Middle frontal gyrus (tissue), 1 donor: ENCODE data around the gene IGFL3.
"Not testable (repeated sequence)": the region's sequence is repeated elsewhere in the genome, so short reads cannot be mapped to it uniquely, and the experiment has no call there.

Experiments
- DNase-seq: peaks from one replicate; pipeline ENCODE4 v3.0.0-alpha.2; 2015; ENCODE audit warnings: low spot score; ENCODE audit errors: extremely low spot score

Gene IGFL3

GRCh38 chr19:46125447-46125846 is 959 bp upstream of the IGFL3 start:
- DNase-seq, result no peak

- no peak for DNase-seq
Observed at GRCh38 chr19:46118136-46118535, 6.4 kb downstream of the IGFL3 start.

- no peak for DNase-seq
Observed at GRCh38 chr19:46116121-46116520, 8.4 kb downstream of the IGFL3 start.

GRCh38 chr19:46115396-46116106 is 8.9 kb downstream of the IGFL3 start:
- DNase-seq, result no peak

GRCh38 chr19:46113726-46114125 is 10.8 kb downstream of the IGFL3 start:
- no peak for DNase-seq

- no peak for DNase-seq
Observed at GRCh38 chr19:46112527-46112926, 12.0 kb downstream of the IGFL3 start.

- no peak for DNase-seq
Observed at GRCh38 chr19:46111376-46111775, 13.1 kb downstream of the IGFL3 start.

DNA sequence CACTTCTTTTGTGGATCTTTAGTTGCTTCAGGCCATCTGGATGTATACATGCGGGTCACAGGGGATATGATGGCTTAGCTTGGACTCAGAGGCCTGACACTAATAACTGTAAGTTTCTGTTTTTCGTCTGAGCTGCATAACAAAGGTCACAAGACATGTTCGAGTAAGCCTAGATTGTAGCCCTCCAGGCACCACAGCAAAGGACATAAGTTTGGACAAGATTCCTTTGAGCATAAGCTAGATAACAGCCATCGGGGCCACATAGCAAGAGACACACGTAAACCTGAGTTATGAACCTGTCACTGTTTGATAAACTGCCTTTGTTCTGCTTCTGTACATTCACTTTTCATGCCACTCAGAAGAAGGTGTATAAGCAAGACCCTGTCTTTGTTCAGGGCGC is 14.6 kb downstream of the IGFL3 start:
- no peak for DNase-seq

DNA sequence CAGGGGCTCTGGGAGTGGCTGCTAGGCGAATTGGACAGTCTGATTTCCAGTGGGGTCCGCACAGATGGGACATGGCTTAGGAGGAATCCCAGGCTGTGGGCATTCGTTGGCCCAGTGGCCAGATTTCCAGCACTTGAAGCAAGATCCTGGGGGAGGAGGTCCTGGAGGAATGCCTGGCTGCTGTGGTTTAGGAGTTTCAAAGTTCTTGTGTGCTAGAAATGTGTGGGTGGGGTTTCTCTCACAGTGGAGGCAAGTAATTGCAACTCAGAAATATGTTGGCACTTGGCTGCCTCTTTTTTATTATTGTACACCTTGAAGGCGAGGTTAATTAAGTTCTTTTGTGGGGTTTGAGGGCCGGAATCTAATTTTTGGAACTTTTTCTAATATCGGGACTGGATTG is 17.1 kb downstream of the IGFL3 start:
- no peak for DNase-seq

- DNase-seq, result not testable (repeated sequence)
Observed at GRCh38 chr19:46102333-46102732, 22.2 kb downstream of the IGFL3 start.

- DNase-seq, result no peak
Observed at GRCh38 chr19:46101293-46101692, 23.2 kb downstream of the IGFL3 start.

DNA sequence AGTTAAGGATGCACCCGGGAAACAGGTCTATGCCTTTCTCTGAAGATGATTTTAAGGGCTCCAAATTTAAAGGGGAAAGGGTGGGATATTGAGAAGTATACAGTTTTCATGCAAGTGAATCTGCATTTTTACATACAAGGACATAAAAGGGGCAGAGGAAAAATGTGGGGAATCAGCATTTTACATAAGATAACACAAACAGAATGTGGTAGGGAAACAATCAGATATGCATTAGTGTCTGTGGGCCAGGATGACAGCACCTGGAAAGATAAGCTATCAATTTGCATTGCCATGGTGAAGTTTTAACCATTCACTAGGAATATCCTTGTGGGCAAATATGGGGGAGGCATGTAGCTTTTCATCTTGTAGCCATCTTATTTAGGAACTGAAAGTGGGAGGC is 24.1 kb downstream of the IGFL3 start:
- no peak for DNase-seq

- DNase-seq, result no peak
Observed at GRCh38 chr19:46090444-46090843, 34.0 kb downstream of the IGFL3 start.

DNA sequence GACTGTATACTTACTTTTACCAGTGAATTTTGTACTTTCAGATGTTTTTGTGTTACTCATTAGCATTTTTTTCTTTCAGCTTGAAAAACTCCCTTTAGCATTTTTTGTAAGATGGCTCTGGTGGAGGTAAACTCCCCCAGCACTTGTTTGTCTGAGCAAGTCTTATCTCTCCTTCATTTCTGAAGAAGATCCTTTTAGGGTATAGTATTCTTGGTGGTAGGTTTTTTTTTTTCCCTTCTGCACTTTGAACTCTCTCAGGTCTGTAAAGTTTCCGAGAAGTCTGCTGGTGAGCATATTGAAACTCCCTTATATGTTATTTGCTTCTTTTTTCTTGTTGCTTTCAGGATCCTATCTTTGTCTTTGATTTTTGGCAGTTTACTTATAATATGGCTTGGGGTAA is 35.1 kb downstream of the IGFL3 start:
- no peak for DNase-seq

GRCh38 chr19:46088101-46088500 is 36.4 kb downstream of the IGFL3 start:
- no peak for DNase-seq

- no peak for DNase-seq
Observed at GRCh38 chr19:46085888-46086287, 38.6 kb downstream of the IGFL3 start.

DNA sequence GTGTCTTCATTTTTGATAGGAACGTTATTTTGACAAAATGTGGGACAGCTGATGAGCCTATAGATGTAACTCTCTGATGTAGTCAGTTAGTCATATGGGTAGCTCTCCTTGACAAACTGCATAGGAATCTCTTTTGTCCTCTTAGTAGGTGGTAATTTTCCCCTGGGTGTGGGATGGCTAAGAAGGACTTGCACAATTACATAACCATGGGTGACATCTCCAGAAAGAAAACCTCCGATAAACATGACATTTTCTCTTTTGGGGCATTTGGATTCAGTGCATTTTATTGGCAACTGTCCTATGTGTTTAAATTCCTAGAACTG is 41.8 kb downstream of the IGFL3 start:
- no peak for DNase-seq

- no peak for DNase-seq
Observed at GRCh38 chr19:46081928-46082727, 42.4 kb downstream of the IGFL3 start.

GRCh38 chr19:46080561-46080960 is 43.9 kb downstream of the IGFL3 start:
- no peak for DNase-seq

- no peak for DNase-seq
Observed at GRCh38 chr19:46079576-46079975, 44.9 kb downstream of the IGFL3 start.

GRCh38 chr19:46078573-46079332 is 45.7 kb downstream of the IGFL3 start:
- DNase-seq, result peak; percentile 53

DNA sequence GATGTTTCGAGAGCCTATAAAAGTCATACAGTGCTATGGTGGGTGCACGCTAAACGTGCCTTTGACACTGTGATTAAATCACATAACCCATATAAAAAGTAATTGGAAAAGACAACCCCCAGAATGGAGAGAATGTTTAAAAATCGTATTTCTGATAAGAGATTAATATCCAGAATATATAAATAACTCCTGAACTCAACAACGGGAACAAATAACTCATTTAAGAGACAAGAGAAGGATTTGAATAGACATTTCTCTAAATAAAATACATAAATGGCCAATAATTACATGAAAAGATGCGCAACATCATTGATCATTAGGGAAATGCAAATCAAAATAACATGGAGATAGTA is 46.7 kb downstream of the IGFL3 start:
- no peak for DNase-seq
